Measurements from ENCODE around the gene SPATS2. TPM values are rescaled to one million over a fixed set of nuclear protein-coding genes. Genes with fewer than 3 reads are reported as not detected.
A peak's percentile ranks its signal among the peaks of the same experiment; 100 is the strongest.

SPATS2 gene
- total RNA-seq, 2 experiments from 2014 or later: 6.1 to 6.4 TPM

GRCh38 chr12:49352351-49352750, 14.9 kb upstream of the SPATS2 start:
- H3K27me3 ChIP-seq (ENCODE audit: control insufficient read depth in 1 of 2, insufficient read depth in 2 of 2, low read length in 2 of 2): peaks cover 48 to 55% of the 10 kb centered on the region in 2 experiments
- Mint-ChIP-seq H3K4me3 (no peak overlapping the region), H3K9me3 (no peaks in the 10 kb centered on the region), H3K4me1 (ENCODE audit: low read depth) (peaks cover 1% of the 10 kb centered on the region), H3K27ac (no peak overlapping the region), H3K36me3 (ENCODE audit: low read depth) (no peaks in the 10 kb centered on the region), H3K27me3 (peaks cover 73% of the 10 kb centered on the region)
- POLR2A ChIA-PET: interaction anchor here (1.2 kb wide), 1 partner anchor 15 kb away, joined by 4 read pairs; the partner anchor contains the start of gene SPATS2
- no peaks in the 10 kb centered on the region for H3K36me3 ChIP-seq (ENCODE audit: insufficient read depth, low read length)
- ATAC-seq (ENCODE audit: poor library complexity) (no peak), DNase-seq (no peak)
- intact Hi-C loops (cut with DNase I, micrococcal nuclease): no loop called here
- no peaks in the 10 kb centered on the region for H3K9me3 ChIP-seq (ENCODE audit: control insufficient read depth in 1 of 2, insufficient read depth in 1 of 2, low read length in 2 of 2)
- no peak for TF ChIP-seq CTCF (IDR thresholded peaks at IDR 0.05)
- no peak overlapping the region for H3K4me3 ChIP-seq (ENCODE audit: low read length)
- CTCF ChIA-PET: interaction anchor here (1.5 kb wide), 1 partner anchor 10 kb away, joined by 6 read pairs; no protein-coding TSS in a partner anchor
- H3K27ac ChIP-seq (ENCODE audit: low read depth in 1 of 2, low read length in 2 of 2): no peak overlapping the region
- peaks cover 10% of the 10 kb centered on the region for H3K4me1 ChIP-seq (ENCODE audit: insufficient read depth, low read length)

GRCh38 chr12:49355913-49356312, 11.3 kb upstream of the SPATS2 start:
- DNase-seq (no peak), ATAC-seq (ENCODE audit: poor library complexity) (no peak)
- peaks cover 22 to 24% of the 10 kb centered on the region in 2 experiments for H3K27me3 ChIP-seq (ENCODE audit: control insufficient read depth in 1 of 2, insufficient read depth in 2 of 2, low read length in 2 of 2)
- CTCF ChIA-PET: no interaction called here
- Mint-ChIP-seq H3K4me3 (no peak overlapping the region), H3K27me3 (peaks cover 50% of the 10 kb centered on the region), H3K4me1 (ENCODE audit: low read depth) (peaks cover 7% of the 10 kb centered on the region), H3K27ac (no peak overlapping the region), H3K9me3 (no peaks in the 10 kb centered on the region), H3K36me3 (ENCODE audit: low read depth) (no peaks in the 10 kb centered on the region)
- H3K27ac ChIP-seq (ENCODE audit: low read depth in 1 of 2, low read length in 2 of 2): no peak overlapping the region
- POLR2A ChIA-PET: interaction anchor here (3.7 kb wide), 1 partner anchor 11 kb away, joined by 24 read pairs; the partner anchor contains the start of gene SPATS2
- no peak overlapping the region for H3K4me3 ChIP-seq (ENCODE audit: low read length)
- intact Hi-C loops (cut with DNase I, micrococcal nuclease): loop anchor here in 1 of 2 experiments (5.0 kb wide), 1 partner anchor 266 kb away; the partner anchor contains the start of gene PRPF40B
- no peak for TF ChIP-seq CTCF (IDR thresholded peaks at IDR 0.05)
- H3K4me1 ChIP-seq (ENCODE audit: insufficient read depth, low read length): peaks cover 3% of the 10 kb centered on the region
- H3K9me3 ChIP-seq (ENCODE audit: control insufficient read depth in 1 of 2, insufficient read depth in 1 of 2, low read length in 2 of 2): no peaks in the 10 kb centered on the region
- no peaks in the 10 kb centered on the region for H3K36me3 ChIP-seq (ENCODE audit: insufficient read depth, low read length)

GRCh38 chr12:49357103-49357678, 10.1 kb upstream of the SPATS2 start:
- TF ChIP-seq CTCF (IDR thresholded peaks at IDR 0.05): peak; percentile 49
- Mint-ChIP-seq H3K4me1 (ENCODE audit: low read depth) (peaks cover 7% of the 10 kb centered on the region), H3K36me3 (ENCODE audit: low read depth) (no peaks in the 10 kb centered on the region), H3K27me3 (peaks cover 39% of the 10 kb centered on the region), H3K27ac (no peak overlapping the region), H3K9me3 (no peaks in the 10 kb centered on the region), H3K4me3 (no peak overlapping the region)
- Histone ChIP-seq H3K4me3 (ENCODE audit: low read length) (no peak overlapping the region), H3K27me3 (ENCODE audit: control insufficient read depth in 1 of 2, insufficient read depth in 2 of 2, low read length in 2 of 2) (peaks cover 18% of the 10 kb centered on the region in 2 experiments), H3K4me1 (ENCODE audit: insufficient read depth, low read length) (peaks cover 3% of the 10 kb centered on the region), H3K9me3 (ENCODE audit: control insufficient read depth in 1 of 2, insufficient read depth in 1 of 2, low read length in 2 of 2) (no peaks in the 10 kb centered on the region), H3K27ac (ENCODE audit: low read depth in 1 of 2, low read length in 2 of 2) (no peak overlapping the region), H3K36me3 (ENCODE audit: insufficient read depth, low read length) (no peaks in the 10 kb centered on the region)
- ATAC-seq (ENCODE audit: poor library complexity) (no peak), DNase-seq (peak in 3 of 14 experiments; percentile 35 to 48 (median 45))
- intact Hi-C loops (cut with DNase I, micrococcal nuclease): loop anchor here in 1 of 2 experiments (5.0 kb wide), 1 partner anchor 265 kb away; the partner anchor contains the start of gene PRPF40B
- ChIA-PET POLR2A (interaction anchor here (3.7 kb wide), 1 partner anchor 10 kb away, joined by 24 read pairs; the partner anchor contains the start of gene SPATS2), CTCF (interaction anchor here (0.5 to 3.6 kb wide), 10 partner anchors 9 to 223 kb away, joined by 3 to 85 read pairs (median 8); partner anchors contain the start of genes C1QL4, DNAJC22 and SPATS2)

Measured in CD4-positive, alpha-beta T cell (primary cell).